ENCODE measurements around the gene FOXD1. TPM values are rescaled to one million over a fixed set of nuclear protein-coding genes. Genes with fewer than 3 reads are reported as not detected.

The FOXD1 gene
- total RNA-seq = 1 to 10 TPM; 1.1 to 6.5 (median 2.2) TPM
- 1 to 10 TPM; 1.2 to 4.5 (median 1.9) TPM for polyA plus RNA-seq
- long read RNA-seq, donor 1, partial matches to known transcripts = 0 of 2 reads
- long read RNA-seq, donor 1, other reads (novel, unspliced or antisense) = 0 of 2 reads
- long read RNA-seq, donor 2 = 0 reads
- long read RNA-seq, donor 3, partial matches to known transcripts = 0 of 1 reads
- long read RNA-seq, donor 3, other reads (novel, unspliced or antisense) = 0 of 1 reads
- long read RNA-seq, donor 4 = 0 reads
- long read RNA-seq, donor 5, transcript FOXD1-202 (1 exons, 2,272 nt) = major isoform, 9 of 10 reads
- long read RNA-seq, donor 5, partial matches to known transcripts = 0 of 10 reads
- long read RNA-seq, donor 5, other reads (novel, unspliced or antisense) = 0 of 10 reads
- long read RNA-seq, donor 6 = 0 reads
- long read RNA-seq, donor 7, partial matches to known transcripts = 0 of 1 reads
- long read RNA-seq, donor 7, other reads (novel, unspliced or antisense) = 0 of 1 reads
- long read RNA-seq, donor 8, partial matches to known transcripts = 0 of 2 reads
- long read RNA-seq, donor 8, other reads (novel, unspliced or antisense) = 0 of 2 reads
- long read RNA-seq, donor 9 = 0 reads
- long read RNA-seq, donor 10, partial matches to known transcripts = 0 of 4 reads
- long read RNA-seq, donor 10, other reads (novel, unspliced or antisense) = 0 of 4 reads

DNA sequence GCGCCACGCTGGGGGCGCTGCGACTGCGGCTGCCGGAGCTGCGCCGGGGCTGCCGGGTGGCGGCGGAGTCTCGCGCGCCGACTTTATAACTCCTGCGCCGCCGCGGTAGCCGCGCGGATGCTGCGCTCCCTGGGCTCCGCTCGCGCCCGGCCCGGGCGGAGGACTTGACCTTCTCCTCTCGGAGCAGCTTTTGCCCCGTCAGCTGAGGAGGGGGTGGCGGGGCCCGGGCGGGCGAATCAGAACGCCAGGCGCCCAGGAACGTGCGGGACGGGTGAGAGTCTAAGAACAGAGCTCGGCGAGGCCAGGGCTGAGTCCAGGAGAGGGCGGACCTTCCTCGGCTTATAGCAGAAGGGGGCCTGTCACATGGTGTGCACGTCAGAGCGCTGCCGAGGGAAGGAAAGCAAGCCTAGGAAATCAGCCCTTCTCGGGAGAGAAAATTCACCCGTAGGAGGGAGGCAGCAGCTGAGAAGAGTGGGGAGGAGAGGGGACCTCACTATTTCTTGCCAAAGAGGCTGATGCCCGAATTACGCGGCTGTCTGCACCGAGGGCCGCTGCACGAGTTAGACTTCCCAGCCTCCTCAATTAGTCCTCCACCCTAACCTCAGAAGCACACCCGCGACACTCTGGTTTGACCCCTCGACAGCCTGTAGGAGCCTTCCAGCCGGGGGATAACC, at the start of gene FOXD1:
Gene FOXD1, minus strand, starts transcription at position 315 of the 674 bp plus-strand sequence. CDS start 415 bp downstream, outside the sequence.
- intact Hi-C loops (cut with DNase I) = loop anchor here in 1 of 2 donors (10.0 kb wide), 1 partner anchor 234 kb away; no protein-coding TSS in a partner anchor
- DNase-seq = peak; percentile 45 to 78 (median 67)
- H3K27me3 ChIP-seq = peaks cover 85% of the 10 kb centered on the region

DNA sequence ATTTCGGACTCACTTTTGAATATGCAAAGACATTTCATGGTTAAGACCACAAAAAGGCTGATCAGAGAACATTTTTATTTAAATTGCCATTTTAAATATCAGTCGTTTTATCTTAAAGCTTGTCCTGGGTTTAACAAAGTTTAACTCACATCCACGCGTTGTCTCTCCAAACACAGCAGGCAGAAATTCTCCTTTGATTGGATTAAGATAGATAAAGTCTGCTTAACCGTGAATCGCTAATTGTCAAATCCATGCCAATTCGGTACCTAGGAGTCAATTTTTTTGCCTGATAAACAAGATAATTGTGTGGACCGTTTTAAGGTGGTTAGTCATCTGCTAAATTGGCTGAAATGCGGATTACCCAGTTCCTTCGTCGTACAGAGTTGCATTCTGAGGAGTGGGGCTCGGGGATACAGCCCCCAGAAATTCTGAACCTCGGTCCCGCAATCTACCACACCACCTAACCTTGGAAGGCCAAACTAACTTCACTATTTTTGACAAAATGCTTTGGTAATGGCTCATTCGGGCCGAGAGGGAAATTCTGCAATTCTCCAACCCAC, 49.0 kb upstream of the FOXD1 start:
- Histone ChIP-seq H3K4me1 (replicated peaks in 1 of 2) (peaks cover 21 to 33% of the 10 kb centered on the region in 2 donors), H3K27ac (peak overlapping the region; percentile 90 to 96 (median 94)), H3K36me3 (replicated peaks in 1 of 2) (peaks cover 0 to 10% of the 10 kb centered on the region in 2 donors), H3K4me3 (peak overlapping the region in 3 of 4 donors; percentile 47 to 98 (median 91)), H3K27me3 (no peaks in the 10 kb centered on the region), H3K9me3 (replicated peaks in 1 of 3) (no peaks in the 10 kb centered on the region)
- TF ChIP-seq POLR2A (IDR thresholded peaks at IDR 0.05) = no peak
- TF ChIP-seq, protein P1, sequence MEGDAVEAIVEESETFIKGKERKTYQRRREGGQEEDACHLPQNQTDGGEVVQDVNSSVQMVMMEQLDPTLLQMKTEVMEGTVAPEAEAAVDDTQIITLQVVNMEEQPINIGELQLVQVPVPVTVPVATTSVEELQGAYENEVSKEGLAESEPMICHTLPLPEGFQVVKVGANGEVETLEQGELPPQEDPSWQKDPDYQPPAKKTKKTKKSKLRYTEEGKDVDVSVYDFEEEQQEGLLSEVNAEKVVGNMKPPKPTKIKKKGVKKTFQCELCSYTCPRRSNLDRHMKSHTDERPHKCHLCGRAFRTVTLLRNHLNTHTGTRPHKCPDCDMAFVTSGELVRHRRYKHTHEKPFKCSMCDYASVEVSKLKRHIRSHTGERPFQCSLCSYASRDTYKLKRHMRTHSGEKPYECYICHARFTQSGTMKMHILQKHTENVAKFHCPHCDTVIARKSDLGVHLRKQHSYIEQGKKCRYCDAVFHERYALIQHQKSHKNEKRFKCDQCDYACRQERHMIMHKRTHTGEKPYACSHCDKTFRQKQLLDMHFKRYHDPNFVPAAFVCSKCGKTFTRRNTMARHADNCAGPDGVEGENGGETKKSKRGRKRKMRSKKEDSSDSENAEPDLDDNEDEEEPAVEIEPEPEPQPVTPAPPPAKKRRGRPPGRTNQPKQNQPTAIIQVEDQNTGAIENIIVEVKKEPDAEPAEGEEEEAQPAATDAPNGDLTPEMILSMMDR (IDR thresholded peaks at IDR 0.05) = no peak
- intact Hi-C loops (cut with DNase I) = no loop called here
- no peak for DNase-seq
- 41 to 54% (median 50%) methylated on average over 14 to 16 of the region's 16 CpGs for WGBS, 4 donors

More for the DNA sequence above, at the start of gene FOXD1:
- peak within 1 kb of the TSS in 1 of 4 donors; percentile 55 for H3K4me3 ChIP-seq
- peak; percentile 18 to 29 for TF ChIP-seq POLR2A (IDR thresholded peaks at IDR 0.05)
- TF ChIP-seq, protein P1 (IDR thresholded peaks at IDR 0.05) = no peak
- no peaks in the 10 kb centered on the region for H3K9me3 ChIP-seq (replicated peaks in 1 of 3)
- H3K27ac ChIP-seq = peak within 1 kb of the TSS in 2 of 5 donors; percentile 69 to 88
- 1 to 2% (median 1%) methylated on average over 25 to 59 of the region's 59 CpGs for WGBS, 4 donors
- peaks cover 0 to 18% of the 10 kb centered on the region in 2 donors for H3K4me1 ChIP-seq (replicated peaks in 1 of 2)
- no peaks in the 10 kb centered on the region for H3K36me3 ChIP-seq (replicated peaks in 1 of 2)

DNA sequence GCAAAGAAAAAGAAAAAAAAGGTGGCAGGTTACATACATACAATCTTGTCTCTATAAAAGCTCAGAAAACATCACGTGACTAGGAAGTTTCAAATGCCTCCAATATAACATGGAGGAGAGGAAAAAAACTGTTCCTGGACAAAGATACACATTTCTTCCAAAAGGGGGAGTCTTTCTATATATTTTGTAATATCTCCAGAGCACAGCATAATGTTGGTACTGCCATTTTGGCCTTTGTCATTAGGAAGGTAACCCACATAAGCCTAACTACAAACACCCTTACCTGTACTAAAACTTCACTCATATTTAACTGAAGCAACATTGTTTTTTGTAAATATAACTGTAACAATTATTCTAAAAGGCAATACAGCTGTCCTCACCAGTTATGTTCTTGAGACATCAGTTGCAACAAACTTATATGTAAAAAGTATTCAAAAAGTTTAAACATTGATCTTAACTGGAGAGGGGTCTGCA, 48.4 kb upstream of the FOXD1 start:
- Histone ChIP-seq H3K4me3 (no peak overlapping the region), H3K27me3 (no peaks in the 10 kb centered on the region), H3K27ac (no peak overlapping the region), H3K36me3 (replicated peaks in 1 of 2) (peaks cover 0 to 5% of the 10 kb centered on the region in 2 donors), H3K4me1 (replicated peaks in 1 of 2) (peaks cover 21 to 33% of the 10 kb centered on the region in 2 donors), H3K9me3 (replicated peaks in 1 of 3) (no peaks in the 10 kb centered on the region)
- intact Hi-C loops (cut with DNase I) = no loop called here
- no peak for DNase-seq
- 78 to 88% (median 85%) methylated on average over 1 of the region's 1 CpG for WGBS, 4 donors
- no peak for TF ChIP-seq POLR2A (IDR thresholded peaks at IDR 0.05)
- TF ChIP-seq, protein P1 (IDR thresholded peaks at IDR 0.05) = peak in 1 of 6 experiments; percentile 17
